HG03378 (cell line): ENCODE results near the gene PRDM11.
"Not testable (repeated sequence)": the region's sequence is repeated elsewhere in the genome, so short reads cannot be mapped to it uniquely, and the experiment has no call there.

Experiments
- ATAC-seq: cut with Tn5 transposase; IDR thresholded peaks from one replicate; pipeline ENCODE4 v1.9.1; 2021; ENCODE audit warnings: mild to moderate bottlenecking, moderate library complexity; ENCODE audit not compliant: unreplicated experiment

Gene PRDM11

GRCh38 chr11:45229401-45230020 lies 83.1 kb downstream of the PRDM11 start:
- ATAC-seq, result no peak

GRCh38 chr11:45232341-45233080 lies 86.1 kb downstream of the PRDM11 start:
- no peak for ATAC-seq

- ATAC-seq, result no peak
Observed at GRCh38 chr11:45233121-45233803, 86.8 kb downstream of the PRDM11 start.

- no peak for ATAC-seq
Observed at GRCh38 chr11:45233804-45234170, 87.3 kb downstream of the PRDM11 start.

GRCh38 chr11:45234306-45235006 lies 88.0 kb downstream of the PRDM11 start:
- no peak for ATAC-seq

- no peak for ATAC-seq
Observed at GRCh38 chr11:45237711-45238315, 91.4 kb downstream of the PRDM11 start.

GRCh38 chr11:45238724-45239123 lies 92.3 kb downstream of the PRDM11 start:
- ATAC-seq, result no peak

- ATAC-seq, result no peak
Observed at GRCh38 chr11:45239733-45240132, 93.3 kb downstream of the PRDM11 start.

GRCh38 chr11:45243967-45244366 lies 97.5 kb downstream of the PRDM11 start:
- ATAC-seq, result no peak

GRCh38 chr11:45245218-45246045 lies 99.0 kb downstream of the PRDM11 start:
- ATAC-seq, result no peak

GRCh38 chr11:45246241-45246640 lies 99.8 kb downstream of the PRDM11 start:
- no peak for ATAC-seq

GRCh38 chr11:45247433-45247832 lies 101.0 kb downstream of the PRDM11 start:
- ATAC-seq, result no peak

- ATAC-seq, result no peak
Observed at GRCh38 chr11:45248501-45249011, 102.1 kb downstream of the PRDM11 start.

GRCh38 chr11:45249372-45249771 lies 102.9 kb downstream of the PRDM11 start:
- ATAC-seq, result not testable (repeated sequence)

GRCh38 chr11:45250035-45250718 lies 103.7 kb downstream of the PRDM11 start:
- no peak for ATAC-seq

GRCh38 chr11:45252134-45252856 lies 105.9 kb downstream of the PRDM11 start:
- no peak for ATAC-seq

GRCh38 chr11:45252877-45253276 lies 106.4 kb downstream of the PRDM11 start:
- no peak for ATAC-seq

GRCh38 chr11:45253640-45254039 lies 107.2 kb downstream of the PRDM11 start:
- ATAC-seq, result no peak

- no peak for ATAC-seq
Observed at GRCh38 chr11:45254070-45254469, 107.6 kb downstream of the PRDM11 start.
